ENCODE data around the gene MYCN. TPM values are rescaled to one million over a fixed set of nuclear protein-coding genes. Genes with fewer than 3 reads are reported as not detected.

MYCN gene
- total RNA-seq, 4 donors from 2014 or later: 0.21 to 0.95 (median 0.33) TPM

DNA sequence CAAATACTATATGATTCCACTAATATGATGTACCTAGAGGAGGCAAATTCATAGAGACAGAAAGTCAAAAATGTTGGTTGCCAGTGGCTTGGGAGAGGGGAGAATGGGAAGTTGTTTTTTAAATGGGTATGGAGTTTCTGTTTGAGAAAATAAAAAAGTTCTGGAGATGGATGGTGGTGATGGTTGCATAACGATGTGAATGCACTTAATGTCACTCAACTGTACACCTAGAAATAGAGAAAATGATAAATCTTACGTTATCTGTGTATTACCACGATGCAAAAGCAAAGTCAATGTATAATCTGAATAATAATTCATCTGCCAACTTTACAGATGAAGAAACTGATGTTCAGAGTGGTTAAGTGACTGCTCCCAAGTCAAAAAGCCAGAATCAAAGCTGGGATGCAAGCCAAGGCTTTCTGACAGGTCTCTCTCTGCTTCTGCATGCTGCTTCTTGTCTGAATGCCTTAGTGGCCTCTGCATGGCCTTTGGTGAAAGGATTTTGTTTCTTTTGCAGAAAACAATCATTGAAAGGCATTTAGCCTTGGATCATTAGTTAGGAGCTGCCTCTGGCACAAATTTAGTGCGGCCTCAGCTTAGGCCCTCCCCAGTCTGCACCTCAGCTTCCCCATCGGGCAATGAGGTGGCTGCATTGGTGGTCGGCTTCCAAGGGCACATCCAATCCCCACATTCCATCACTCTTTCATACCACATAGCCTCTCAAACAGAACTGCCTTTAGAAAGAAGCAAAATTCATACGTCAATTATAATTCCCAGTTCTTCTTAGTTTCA is 46.5 kb upstream of the MYCN start:
- Histone ChIP-seq H3K36me3 (no peaks in the 10 kb centered on the region), H3K4me3 (no peak overlapping the region), H3K27me3 (no peaks in the 10 kb centered on the region), H3K4me1 (peaks cover 11 to 78% (median 26%) of the 10 kb centered on the region in 3 donors), H3K27ac (peak overlapping the region in 3 of 4 donors; percentile 33 to 43 (median 41)), H3K9me3 (peaks cover 0 to 13% (median 11%) of the 10 kb centered on the region in 3 donors)
- 43 to 61% methylated on average over 7 of the region's 7 CpGs for whole genome bisulfite sequencing, 2 donors
- intact Hi-C loops (cut with DNase I): no loop called here
- DNase-seq: no peak
- TF ChIP-seq, protein P1, sequence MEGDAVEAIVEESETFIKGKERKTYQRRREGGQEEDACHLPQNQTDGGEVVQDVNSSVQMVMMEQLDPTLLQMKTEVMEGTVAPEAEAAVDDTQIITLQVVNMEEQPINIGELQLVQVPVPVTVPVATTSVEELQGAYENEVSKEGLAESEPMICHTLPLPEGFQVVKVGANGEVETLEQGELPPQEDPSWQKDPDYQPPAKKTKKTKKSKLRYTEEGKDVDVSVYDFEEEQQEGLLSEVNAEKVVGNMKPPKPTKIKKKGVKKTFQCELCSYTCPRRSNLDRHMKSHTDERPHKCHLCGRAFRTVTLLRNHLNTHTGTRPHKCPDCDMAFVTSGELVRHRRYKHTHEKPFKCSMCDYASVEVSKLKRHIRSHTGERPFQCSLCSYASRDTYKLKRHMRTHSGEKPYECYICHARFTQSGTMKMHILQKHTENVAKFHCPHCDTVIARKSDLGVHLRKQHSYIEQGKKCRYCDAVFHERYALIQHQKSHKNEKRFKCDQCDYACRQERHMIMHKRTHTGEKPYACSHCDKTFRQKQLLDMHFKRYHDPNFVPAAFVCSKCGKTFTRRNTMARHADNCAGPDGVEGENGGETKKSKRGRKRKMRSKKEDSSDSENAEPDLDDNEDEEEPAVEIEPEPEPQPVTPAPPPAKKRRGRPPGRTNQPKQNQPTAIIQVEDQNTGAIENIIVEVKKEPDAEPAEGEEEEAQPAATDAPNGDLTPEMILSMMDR (IDR thresholded peaks at IDR 0.05): no peak
- TF ChIP-seq POLR2A (IDR thresholded peaks at IDR 0.05): no peak

DNA sequence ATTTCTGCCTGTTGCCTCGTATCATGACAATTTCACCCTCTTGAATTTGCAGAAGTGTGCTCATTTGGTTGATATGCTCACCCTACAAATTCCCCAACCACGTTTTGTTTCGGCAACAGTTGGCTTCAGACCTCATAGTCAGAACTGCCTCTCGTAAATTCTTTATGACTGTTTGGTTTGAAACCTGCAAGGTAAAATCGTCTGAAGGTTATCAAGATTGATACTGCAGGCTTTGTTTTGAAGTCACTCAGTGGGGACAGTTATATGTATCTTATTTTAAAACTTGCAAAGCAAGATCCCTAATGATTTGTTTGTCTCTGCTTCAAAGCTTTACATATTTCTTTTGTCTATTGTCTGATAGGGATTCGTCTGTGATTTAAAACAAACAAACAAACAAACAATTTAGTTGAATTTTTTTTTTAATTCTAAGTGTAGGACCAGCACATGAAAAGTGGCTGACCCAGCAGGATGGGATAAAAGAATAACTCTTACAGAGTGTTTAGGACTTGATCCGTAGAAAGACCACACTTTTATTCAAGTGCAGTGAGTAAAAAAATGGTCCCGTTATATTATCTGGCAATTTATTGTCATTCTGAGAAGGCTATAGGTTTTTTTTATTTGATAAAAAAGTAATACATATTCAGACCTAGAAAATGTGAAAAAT is 45.7 kb upstream of the MYCN start:
- peak overlapping the region in 3 of 4 donors; percentile 33 to 43 (median 41) for H3K27ac ChIP-seq
- no peak for DNase-seq

DNA sequence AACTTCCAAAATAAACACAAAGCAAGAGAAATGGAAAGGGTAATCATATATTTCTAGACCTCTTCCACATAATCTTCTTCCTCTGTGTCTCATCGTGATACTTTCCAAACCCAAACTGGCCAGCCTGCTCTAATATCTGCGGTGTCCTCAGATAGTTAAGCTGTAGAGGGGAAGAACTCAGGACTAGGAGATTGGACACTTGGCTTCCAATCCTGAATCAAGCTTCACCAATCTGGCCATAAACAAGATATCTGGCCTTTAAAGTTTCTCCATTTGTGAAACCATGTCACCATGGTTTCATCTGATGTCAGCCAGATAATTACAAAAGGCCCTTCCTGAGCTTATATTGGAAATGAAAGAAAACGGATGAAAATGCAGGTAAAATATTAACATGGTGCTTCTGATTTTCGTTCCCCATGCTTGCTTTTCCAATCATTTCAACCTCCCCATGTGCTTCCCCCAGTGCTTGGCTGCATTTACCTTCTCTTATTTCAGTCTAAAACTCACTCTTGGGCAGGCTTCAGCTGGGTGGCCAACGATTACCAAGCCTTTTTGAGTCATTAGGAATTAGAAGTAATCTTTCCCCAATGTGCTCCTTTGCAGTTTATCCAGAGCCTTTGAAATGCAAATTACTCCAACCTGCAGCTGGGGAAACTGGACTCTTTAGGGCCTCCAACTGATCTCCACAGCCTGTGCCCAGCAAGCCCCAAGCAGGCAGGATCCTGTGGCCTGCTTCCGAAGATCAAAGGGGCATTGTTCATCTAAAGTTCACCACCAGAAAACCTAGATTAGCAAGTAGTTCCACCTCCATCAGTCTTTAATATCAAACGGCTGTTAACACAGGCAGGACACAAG is 44.5 kb upstream of the MYCN start:
- intact Hi-C loops (cut with DNase I): no loop called here
- DNase-seq: no peak
- Histone ChIP-seq H3K4me1 (peaks cover 11 to 58% (median 26%) of the 10 kb centered on the region in 3 donors), H3K9me3 (peaks cover 0 to 13% (median 11%) of the 10 kb centered on the region in 3 donors), H3K27me3 (no peaks in the 10 kb centered on the region), H3K4me3 (no peak overlapping the region), H3K36me3 (no peaks in the 10 kb centered on the region), H3K27ac (peak overlapping the region in 1 of 4 donors; percentile 2)
- 69% methylated on average over 7 of the region's 7 CpGs for WGBS, 2 donors
- TF ChIP-seq, protein P1 (IDR thresholded peaks at IDR 0.05): no peak
- TF ChIP-seq POLR2A (IDR thresholded peaks at IDR 0.05): no peak

More for the DNA sequence above, 45.7 kb upstream of the MYCN start:
- Histone ChIP-seq H3K4me3 (no peak overlapping the region), H3K27me3 (no peaks in the 10 kb centered on the region), H3K9me3 (peaks cover 0 to 13% (median 11%) of the 10 kb centered on the region in 3 donors), H3K36me3 (no peaks in the 10 kb centered on the region), H3K4me1 (peaks cover 11 to 70% (median 26%) of the 10 kb centered on the region in 3 donors)
- intact Hi-C loops (cut with DNase I): no loop called here
- TF ChIP-seq, protein P1 (IDR thresholded peaks at IDR 0.05): no peak
- TF ChIP-seq POLR2A (IDR thresholded peaks at IDR 0.05): no peak
- WGBS, 2 donors: 48 to 58% methylated on average over 8 of the region's 8 CpGs

DNA sequence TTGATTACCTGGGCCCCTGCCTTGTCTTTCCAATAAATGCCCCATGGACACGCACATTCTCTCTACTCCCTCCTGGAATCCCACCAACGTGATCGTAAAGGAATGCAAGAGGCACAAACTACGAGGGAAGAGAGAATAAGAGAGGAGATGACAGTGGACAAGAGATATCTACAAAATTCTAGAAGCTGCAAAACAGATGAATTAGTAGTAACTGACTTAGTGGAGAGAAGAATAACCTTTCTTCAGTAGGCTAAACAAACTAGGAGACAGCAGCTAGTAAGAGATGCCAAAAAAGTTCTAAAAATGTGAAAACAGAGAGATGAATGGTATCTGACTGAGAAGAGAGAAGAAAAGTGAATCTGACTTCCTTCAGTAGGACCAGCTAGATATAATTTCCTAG is 43.5 kb upstream of the MYCN start:
- no peak for TF ChIP-seq POLR2A (IDR thresholded peaks at IDR 0.05)
- TF ChIP-seq, protein P1 (IDR thresholded peaks at IDR 0.05): no peak
- intact Hi-C loops (cut with DNase I): no loop called here
- Histone ChIP-seq H3K4me1 (peaks cover 9 to 48% (median 16%) of the 10 kb centered on the region in 3 donors), H3K9me3 (peaks cover 0 to 13% (median 11%) of the 10 kb centered on the region in 3 donors), H3K36me3 (no peaks in the 10 kb centered on the region), H3K4me3 (no peak overlapping the region), H3K27ac (no peak overlapping the region), H3K27me3 (no peaks in the 10 kb centered on the region)
- WGBS, 2 donors: 93 to 96% methylated on average over 2 to 4 of the region's 4 CpGs
- no peak for DNase-seq

All from esophagus squamous epithelium (tissue), 5 donors.